Neutrophil (primary cell): ENCODE measurements around the gene TATDN3.

ENCODE experiments used
- H3K27ac ChIP-seq: fragments of 200-600 bp; sonication (generic); 2 replicates; pipeline ENCODE4 v1.5.1; 2016; ENCODE audit warnings: mild to moderate bottlenecking, moderate library complexity
- H3K27me3 ChIP-seq: fragments of 200-600 bp; sonication (generic); 2 replicates; pipeline ENCODE4 v1.6.0; 2016; ENCODE audit warnings: mild to moderate bottlenecking
- H3K36me3 ChIP-seq: fragments of 200-600 bp; sonication (generic); 2 replicates; pipeline ENCODE4 v1.5.1; 2017
- H3K4me1 ChIP-seq, 2 experiments: fragments of 200-600 bp in 1 of 2; sonication (generic) in 1 of 2; 1 replicate in 1 of 2; 2 replicates in 1 of 2; pipeline versions ENCODE4 v1.5.1 to v1.6.1; 2013 to 2016; ENCODE audit warnings: low read depth in 1 of 2, low read length in 1 of 2, mild to moderate bottlenecking in 1 of 2, moderate library complexity in 1 of 2; ENCODE audit not compliant: control insufficient read depth in 1 of 2, insufficient read depth in 1 of 2
- H3K4me3 ChIP-seq, 2 experiments: fragments of 200-600 bp in 1 of 2; sonication (generic) in 1 of 2; 1 replicate in 1 of 2; 2 replicates in 1 of 2; pipeline ENCODE4 v1.5.1; 2013 to 2016; ENCODE audit warnings: low read depth in 1 of 2, low read length in 1 of 2, mild to moderate bottlenecking in 1 of 2, moderate library complexity in 1 of 2
- H3K9me3 ChIP-seq: fragments of 200-600 bp; sonication (generic); 2 replicates; pipeline ENCODE4 v1.5.1; 2016
- CTCF ChIP-seq: fragments of 200-600 bp; sonication (generic); IDR thresholded peaks from 2 replicates; pipeline ENCODE4 v1.5.1; 2016; ENCODE audit warnings: antibody characterized with exemption

The TATDN3 gene

GRCh38 chr1:212785871-212786270 lies 5.8 kb upstream of the TATDN3 start:
- no peak overlapping the region for H3K4me3 ChIP-seq
- no peaks in the 10 kb centered on the region for H3K9me3 ChIP-seq
- TF ChIP-seq CTCF = no peak
- no peaks in the 10 kb centered on the region for H3K27me3 ChIP-seq
- H3K4me1 ChIP-seq = peaks cover 23 to 25% of the 10 kb centered on the region in 2 experiments
- peaks cover 31% of the 10 kb centered on the region for H3K36me3 ChIP-seq
- no peak overlapping the region for H3K27ac ChIP-seq

GRCh38 chr1:212791261-212791675 lies 426 bp upstream of the TATDN3 start:
- peak overlapping the region; percentile 94 for H3K27ac ChIP-seq
- TF ChIP-seq CTCF = no peak
- no peaks in the 10 kb centered on the region for H3K9me3 ChIP-seq
- peak overlapping the region; percentile 92 to 99 for H3K4me3 ChIP-seq
- H3K4me1 ChIP-seq = peaks cover 44 to 49% of the 10 kb centered on the region in 2 experiments
- no peaks in the 10 kb centered on the region for H3K36me3 ChIP-seq
- H3K27me3 ChIP-seq = no peaks in the 10 kb centered on the region

- no peaks in the 10 kb centered on the region for H3K27me3 ChIP-seq
- TF ChIP-seq CTCF = no peak
- H3K4me1 ChIP-seq = peaks cover 44 to 49% of the 10 kb centered on the region in 2 experiments
- H3K27ac ChIP-seq = peak overlapping the region; percentile 94
- peaks cover 9% of the 10 kb centered on the region for H3K36me3 ChIP-seq
- H3K4me3 ChIP-seq = peak overlapping the region; percentile 92 to 99
- H3K9me3 ChIP-seq = no peaks in the 10 kb centered on the region
Observed at GRCh38 chr1:212792396-212792908, 758 bp downstream of the TATDN3 start.

- H3K9me3 ChIP-seq = no peaks in the 10 kb centered on the region
- peak overlapping the region; percentile 82 for H3K27ac ChIP-seq
- no peaks in the 10 kb centered on the region for H3K27me3 ChIP-seq
- H3K36me3 ChIP-seq = peaks cover 23% of the 10 kb centered on the region
- no peak for TF ChIP-seq CTCF
- H3K4me3 ChIP-seq = peak overlapping the region; percentile 17 to 24
- H3K4me1 ChIP-seq = peaks cover 35 to 39% of the 10 kb centered on the region in 2 experiments
Observed at GRCh38 chr1:212794561-212795014, 2.9 kb downstream of the TATDN3 start.

GRCh38 chr1:212797681-212798080 lies 6.0 kb downstream of the TATDN3 start:
- peaks cover 14 to 16% of the 10 kb centered on the region in 2 experiments for H3K4me1 ChIP-seq

More at GRCh38 chr1:212797681-212798080, 6.0 kb downstream of the TATDN3 start:
- Histone ChIP-seq H3K36me3 (peaks cover 35% of the 10 kb centered on the region), H3K27me3 (no peaks in the 10 kb centered on the region), H3K27ac (no peak overlapping the region), H3K4me3 (no peak overlapping the region), H3K9me3 (no peaks in the 10 kb centered on the region)
- no peak for TF ChIP-seq CTCF
